Measurements from ENCODE around the gene COX8A. TPM values are rescaled to one million over a fixed set of nuclear protein-coding genes. Genes with fewer than 3 reads are reported as not detected.

COX8A gene
- total RNA-seq, 1 donor from 2014 or later = 265 TPM

- DNase-seq (ENCODE audit: extremely low spot score, unreplicated experiment) = no peak
- no peaks in the 10 kb centered on the region for H3K27me3 Mint-ChIP-seq (ENCODE audit: unreplicated experiment)
- H3K4me3 Mint-ChIP-seq (ENCODE audit: unreplicated experiment) = no peak overlapping the region
- no peak overlapping the region for H3K27ac Mint-ChIP-seq (ENCODE audit: unreplicated experiment)
- peaks cover 34% of the 10 kb centered on the region for H3K4me1 Mint-ChIP-seq (ENCODE audit: unreplicated experiment)
- H3K36me3 Mint-ChIP-seq (ENCODE audit: unreplicated experiment) = no peaks in the 10 kb centered on the region
- TF ChIP-seq, protein P1, sequence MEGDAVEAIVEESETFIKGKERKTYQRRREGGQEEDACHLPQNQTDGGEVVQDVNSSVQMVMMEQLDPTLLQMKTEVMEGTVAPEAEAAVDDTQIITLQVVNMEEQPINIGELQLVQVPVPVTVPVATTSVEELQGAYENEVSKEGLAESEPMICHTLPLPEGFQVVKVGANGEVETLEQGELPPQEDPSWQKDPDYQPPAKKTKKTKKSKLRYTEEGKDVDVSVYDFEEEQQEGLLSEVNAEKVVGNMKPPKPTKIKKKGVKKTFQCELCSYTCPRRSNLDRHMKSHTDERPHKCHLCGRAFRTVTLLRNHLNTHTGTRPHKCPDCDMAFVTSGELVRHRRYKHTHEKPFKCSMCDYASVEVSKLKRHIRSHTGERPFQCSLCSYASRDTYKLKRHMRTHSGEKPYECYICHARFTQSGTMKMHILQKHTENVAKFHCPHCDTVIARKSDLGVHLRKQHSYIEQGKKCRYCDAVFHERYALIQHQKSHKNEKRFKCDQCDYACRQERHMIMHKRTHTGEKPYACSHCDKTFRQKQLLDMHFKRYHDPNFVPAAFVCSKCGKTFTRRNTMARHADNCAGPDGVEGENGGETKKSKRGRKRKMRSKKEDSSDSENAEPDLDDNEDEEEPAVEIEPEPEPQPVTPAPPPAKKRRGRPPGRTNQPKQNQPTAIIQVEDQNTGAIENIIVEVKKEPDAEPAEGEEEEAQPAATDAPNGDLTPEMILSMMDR (IDR thresholded peaks at IDR 0.05) = no peak
- H3K9me3 Mint-ChIP-seq (ENCODE audit: unreplicated experiment) = no peaks in the 10 kb centered on the region
Observed at GRCh38 chr11:64003807-64004589, 29.6 kb downstream of the COX8A start.

- Mint-ChIP-seq H3K36me3 (ENCODE audit: unreplicated experiment) (no peaks in the 10 kb centered on the region), H3K9me3 (ENCODE audit: unreplicated experiment) (no peaks in the 10 kb centered on the region), H3K27ac (ENCODE audit: unreplicated experiment) (no peak overlapping the region), H3K27me3 (ENCODE audit: unreplicated experiment) (no peaks in the 10 kb centered on the region), H3K4me1 (ENCODE audit: unreplicated experiment) (peaks cover 34% of the 10 kb centered on the region), H3K4me3 (ENCODE audit: unreplicated experiment) (no peak overlapping the region)
- TF ChIP-seq, protein P1 (IDR thresholded peaks at IDR 0.05) = no peak
- no peak for DNase-seq (ENCODE audit: extremely low spot score, unreplicated experiment)
Observed at GRCh38 chr11:64004590-64004984, 30.2 kb downstream of the COX8A start.

DNA sequence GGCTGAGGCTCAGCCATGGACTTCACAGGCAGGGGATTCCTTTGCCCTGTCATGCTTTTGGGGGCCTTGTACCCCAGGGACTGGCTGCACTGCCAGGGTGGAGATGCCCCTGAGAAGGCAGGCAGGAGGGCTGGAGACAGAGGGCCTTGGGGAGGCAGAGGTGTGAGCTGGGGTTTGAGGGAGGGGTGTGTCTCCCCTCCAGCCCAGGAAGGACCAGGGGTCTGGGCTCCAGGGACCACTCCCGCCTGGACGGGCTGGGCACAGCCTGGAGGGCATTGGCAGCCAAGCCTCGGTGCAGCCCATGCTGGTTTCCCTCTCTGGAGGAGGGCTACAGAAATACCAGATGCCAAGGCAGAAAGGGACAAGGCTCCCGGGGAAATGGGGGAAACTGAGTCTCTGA is 31.3 kb downstream of the COX8A start:
- peaks cover 31% of the 10 kb centered on the region for H3K4me1 Mint-ChIP-seq (ENCODE audit: unreplicated experiment)
- no peaks in the 10 kb centered on the region for H3K36me3 Mint-ChIP-seq (ENCODE audit: unreplicated experiment)
- H3K27ac Mint-ChIP-seq (ENCODE audit: unreplicated experiment) = no peak overlapping the region
- TF ChIP-seq, protein P1 (IDR thresholded peaks at IDR 0.05) = no peak
- H3K27me3 Mint-ChIP-seq (ENCODE audit: unreplicated experiment) = no peaks in the 10 kb centered on the region
- no peaks in the 10 kb centered on the region for H3K9me3 Mint-ChIP-seq (ENCODE audit: unreplicated experiment)
- DNase-seq (ENCODE audit: extremely low spot score, unreplicated experiment) = no peak
- no peak overlapping the region for H3K4me3 Mint-ChIP-seq (ENCODE audit: unreplicated experiment)

GRCh38 chr11:64006398-64006797 is 32.0 kb downstream of the COX8A start:
- TF ChIP-seq, protein P1 (IDR thresholded peaks at IDR 0.05) = no peak
- H3K4me1 Mint-ChIP-seq (ENCODE audit: unreplicated experiment) = peaks cover 30% of the 10 kb centered on the region
- H3K4me3 Mint-ChIP-seq (ENCODE audit: unreplicated experiment) = no peak overlapping the region
- no peaks in the 10 kb centered on the region for H3K27me3 Mint-ChIP-seq (ENCODE audit: unreplicated experiment)
- no peak overlapping the region for H3K27ac Mint-ChIP-seq (ENCODE audit: unreplicated experiment)
- no peak for DNase-seq (ENCODE audit: extremely low spot score, unreplicated experiment)
- H3K9me3 Mint-ChIP-seq (ENCODE audit: unreplicated experiment) = no peaks in the 10 kb centered on the region
- no peaks in the 10 kb centered on the region for H3K36me3 Mint-ChIP-seq (ENCODE audit: unreplicated experiment)

DNA sequence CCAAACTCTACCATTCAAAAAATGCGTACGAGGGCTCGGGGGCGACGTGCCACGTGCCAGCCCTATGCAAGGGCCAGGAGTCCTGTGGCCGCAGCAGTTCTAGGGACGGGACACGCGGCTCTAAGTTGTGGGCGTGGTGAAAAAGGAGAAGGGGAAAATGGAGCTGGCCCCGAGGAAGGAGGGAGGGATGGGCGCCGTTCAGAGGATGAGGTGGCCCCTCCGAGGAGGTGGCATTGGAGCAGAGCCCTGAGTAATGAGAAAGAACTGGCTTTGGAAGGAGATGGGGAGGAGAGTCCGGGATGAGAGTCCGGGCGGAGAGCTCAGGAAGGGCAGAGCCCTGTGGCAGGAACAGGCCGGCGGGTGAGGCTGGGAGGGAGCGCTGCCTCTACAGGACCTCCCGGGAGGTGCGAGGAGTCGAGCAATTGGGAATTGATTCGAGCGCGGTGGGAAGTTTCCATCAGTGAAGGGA is 32.8 kb downstream of the COX8A start:
- H3K27me3 Mint-ChIP-seq (ENCODE audit: unreplicated experiment) = no peaks in the 10 kb centered on the region
- no peaks in the 10 kb centered on the region for H3K36me3 Mint-ChIP-seq (ENCODE audit: unreplicated experiment)
- H3K4me1 Mint-ChIP-seq (ENCODE audit: unreplicated experiment) = peaks cover 22% of the 10 kb centered on the region
- DNase-seq (ENCODE audit: extremely low spot score, unreplicated experiment) = no peak
- H3K4me3 Mint-ChIP-seq (ENCODE audit: unreplicated experiment) = peak overlapping the region; percentile 62
- TF ChIP-seq, protein P1 (IDR thresholded peaks at IDR 0.05) = no peak
- H3K27ac Mint-ChIP-seq (ENCODE audit: unreplicated experiment) = no peak overlapping the region
- no peaks in the 10 kb centered on the region for H3K9me3 Mint-ChIP-seq (ENCODE audit: unreplicated experiment)
